AML-193 (cell line): ENCODE data around the gene KCNK2.
"Not testable (repeated sequence)": the region's sequence is repeated elsewhere in the genome, so short reads cannot be mapped to it uniquely, and the experiment has no call there.

Experiments used
- DNase-seq, 2 experiments: peaks; one replicate each; lab custom pipeline; 2025; lab: John Stamatoyannopoulos, UW

KCNK2 gene

DNA sequence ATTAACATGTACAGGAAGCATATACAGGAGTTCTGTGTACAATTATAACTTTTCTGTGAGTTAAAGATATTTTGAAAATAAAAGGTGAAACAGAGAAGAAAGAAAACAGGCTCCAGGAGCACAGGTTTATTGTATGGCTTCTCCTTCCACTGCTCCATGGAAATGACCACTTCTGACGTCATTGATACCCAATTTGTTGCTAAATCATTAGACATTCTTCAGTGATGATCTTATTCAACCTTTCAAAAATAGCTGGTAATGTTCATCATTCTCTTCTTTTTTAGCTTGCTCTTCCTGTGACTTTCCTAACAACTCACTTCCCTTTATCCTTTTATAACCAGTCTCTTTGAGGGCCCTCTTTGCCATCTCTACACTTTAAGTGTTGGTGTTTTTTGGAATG, 77.8 kb downstream of the KCNK2 start:
- DNase-seq = no peak

DNA sequence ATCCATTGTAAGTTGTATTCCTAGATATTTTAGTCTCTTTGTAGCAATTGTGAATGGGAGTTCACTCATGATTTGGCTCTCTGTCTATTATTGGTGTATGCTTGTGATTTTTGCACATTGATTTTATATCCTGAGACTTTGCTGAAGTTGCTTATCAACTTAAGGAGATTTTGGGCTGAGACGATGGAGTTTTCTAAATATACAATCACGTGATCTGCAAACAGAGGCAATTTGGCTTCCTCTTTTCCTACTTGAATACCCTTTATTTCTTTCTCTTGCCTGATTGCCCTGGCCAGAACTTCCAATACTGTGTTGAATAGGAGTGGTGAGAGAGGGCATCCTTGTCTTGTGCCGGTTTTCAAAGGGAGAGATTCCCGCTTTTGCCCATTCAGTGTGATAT, 80.6 kb downstream of the KCNK2 start:
- not testable (repeated sequence) for DNase-seq

DNA sequence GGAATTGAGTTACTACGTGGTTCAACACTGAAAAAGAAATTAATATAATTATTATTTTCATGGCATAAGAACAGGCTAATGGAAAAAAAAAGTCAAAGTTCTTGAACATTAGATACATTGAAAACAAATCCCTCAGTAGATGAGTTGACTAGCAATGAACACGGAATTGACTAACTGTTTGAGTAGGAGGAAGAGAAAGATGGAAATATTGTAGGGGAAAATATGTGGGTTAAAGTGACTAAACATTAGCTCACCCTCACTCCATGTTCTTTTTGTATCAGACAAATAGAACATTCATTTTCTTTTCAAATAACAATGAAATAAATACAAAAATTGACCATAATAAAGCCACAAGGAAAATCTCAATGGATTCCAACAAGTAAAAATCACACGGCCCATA, 84.3 kb downstream of the KCNK2 start:
- no peak for DNase-seq

DNA sequence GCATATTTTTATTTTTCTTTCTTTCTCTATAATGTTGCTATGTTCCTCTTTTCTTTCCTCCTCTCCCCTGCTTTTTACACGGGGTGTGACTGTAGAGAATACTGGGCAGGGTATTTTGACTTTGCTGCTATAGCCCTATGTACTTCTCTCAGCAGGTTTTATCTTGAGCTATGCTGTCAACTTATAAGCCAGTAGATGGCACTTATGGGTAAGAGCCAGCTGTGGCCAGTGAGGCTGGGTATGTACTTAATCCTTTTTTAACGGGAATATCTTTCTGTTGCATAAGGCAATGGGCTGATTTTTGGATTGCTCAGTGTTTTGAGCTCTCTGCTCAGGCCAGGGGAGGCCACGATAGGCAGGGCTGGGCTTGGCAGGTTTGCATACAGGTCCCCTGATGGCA, 99.0 kb downstream of the KCNK2 start:
- no peak for DNase-seq

DNA sequence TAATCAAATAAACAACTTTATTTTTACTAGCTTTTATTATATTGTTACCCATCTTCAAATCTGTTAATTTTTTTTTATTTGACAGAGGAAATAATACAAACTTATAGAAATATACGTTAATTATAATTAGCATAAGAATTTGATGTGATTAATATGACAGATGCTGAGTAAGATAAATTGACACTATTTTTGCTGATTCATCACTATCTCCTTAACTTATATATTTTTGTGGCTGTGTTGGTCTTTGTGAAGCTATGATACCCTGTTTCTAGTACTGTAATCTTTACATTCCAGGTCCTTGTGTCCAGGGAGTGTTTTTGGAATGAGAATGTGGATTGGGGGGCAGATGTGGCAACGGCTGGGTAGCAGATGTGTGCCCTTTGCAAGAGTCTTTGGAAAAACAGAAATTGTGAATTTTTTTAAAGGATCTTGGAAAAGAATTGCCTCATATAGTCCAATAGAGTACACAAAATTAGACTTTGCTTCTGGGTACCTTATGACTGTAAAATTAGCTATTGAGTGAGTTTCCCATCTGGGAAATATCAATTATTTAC, 102.6 kb downstream of the KCNK2 start:
- no peak for DNase-seq

DNA sequence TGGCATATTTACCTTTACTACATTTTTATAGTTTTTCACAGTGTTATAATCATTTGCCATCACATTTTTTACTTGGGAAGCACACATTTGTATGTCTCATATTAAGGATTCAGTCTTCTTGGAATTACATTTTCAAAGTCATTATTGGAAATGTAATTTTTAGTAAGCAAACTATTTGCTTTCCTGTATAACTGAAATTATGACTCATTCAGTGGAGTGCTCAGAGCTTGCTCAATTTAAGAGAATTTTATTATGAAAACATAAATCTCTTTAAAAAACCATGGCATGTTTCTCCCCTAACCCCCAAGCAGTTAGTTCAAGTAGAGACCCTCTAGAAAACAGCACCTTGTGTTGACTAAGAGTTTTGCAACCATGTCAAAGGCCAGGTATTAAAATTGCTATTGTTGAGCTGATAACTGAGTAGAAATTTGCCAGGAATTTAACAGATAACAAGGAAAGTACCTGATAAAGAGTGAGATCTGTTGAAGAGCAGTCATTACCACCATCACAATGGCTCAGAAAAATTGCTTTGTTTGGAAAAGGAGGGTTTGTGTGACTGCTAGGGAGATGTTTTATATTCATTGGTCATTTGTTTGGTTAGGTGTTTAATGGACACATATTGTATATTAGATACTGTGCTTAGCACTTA, 105.9 kb downstream of the KCNK2 start:
- no peak for DNase-seq

DNA sequence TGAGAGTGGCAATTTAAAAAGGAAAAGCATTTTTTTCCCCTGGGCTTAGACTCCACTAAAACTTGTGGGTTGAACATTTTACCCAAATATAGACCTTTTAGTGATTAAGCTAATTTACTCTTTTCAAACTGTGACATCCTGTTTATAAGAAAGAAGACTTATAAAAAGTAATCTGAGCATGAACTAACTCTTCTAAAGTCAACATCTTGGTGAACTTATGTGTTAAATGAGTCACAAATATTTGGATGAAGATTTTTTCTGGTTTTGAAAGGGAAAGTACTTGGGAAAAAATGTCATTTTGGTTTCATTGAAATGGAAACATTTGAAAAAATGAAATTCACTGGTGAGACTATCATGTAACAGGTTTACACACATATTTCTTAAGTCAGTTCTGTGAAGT, 109.8 kb downstream of the KCNK2 start:
- no peak for DNase-seq

DNA sequence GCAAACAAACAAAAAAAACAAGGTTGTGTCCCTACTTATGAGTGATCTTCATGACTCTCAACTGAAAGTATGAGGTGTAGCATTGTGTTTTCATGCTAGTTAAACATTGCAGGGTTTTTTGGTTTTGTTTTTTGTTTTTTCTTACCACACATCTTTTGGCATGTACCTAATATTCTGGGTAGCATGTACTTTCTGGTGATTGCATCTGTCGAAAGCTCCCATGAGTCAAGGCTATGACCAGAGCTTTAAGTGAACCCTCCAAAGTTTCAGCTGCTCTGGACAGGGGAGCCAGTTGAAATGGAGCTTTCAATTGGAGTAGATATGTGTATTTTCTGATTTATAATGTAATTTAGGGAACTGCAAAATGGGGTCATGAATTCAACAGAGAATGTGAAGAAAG, 115.5 kb downstream of the KCNK2 start:
- DNase-seq = no peak

DNA sequence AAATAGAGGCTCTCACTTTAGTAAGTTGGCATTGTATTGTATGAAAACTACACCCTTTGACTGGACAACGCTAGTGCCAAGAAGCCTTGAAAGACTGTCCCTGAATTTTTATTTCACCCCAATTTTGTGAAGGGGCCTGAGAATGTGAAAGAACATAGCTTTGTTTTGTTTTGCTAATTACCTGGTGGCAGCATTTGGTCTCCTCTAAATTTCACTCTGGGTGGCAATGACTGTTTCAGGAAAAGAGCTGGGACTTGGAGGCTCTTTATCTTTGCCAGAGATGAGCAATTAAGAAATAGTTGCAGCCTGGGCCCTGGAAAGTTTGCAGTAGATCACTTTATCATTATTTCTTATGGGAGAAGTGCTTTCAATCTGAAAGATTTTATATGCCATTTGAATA, 117.6 kb downstream of the KCNK2 start:
- DNase-seq = no peak

DNA sequence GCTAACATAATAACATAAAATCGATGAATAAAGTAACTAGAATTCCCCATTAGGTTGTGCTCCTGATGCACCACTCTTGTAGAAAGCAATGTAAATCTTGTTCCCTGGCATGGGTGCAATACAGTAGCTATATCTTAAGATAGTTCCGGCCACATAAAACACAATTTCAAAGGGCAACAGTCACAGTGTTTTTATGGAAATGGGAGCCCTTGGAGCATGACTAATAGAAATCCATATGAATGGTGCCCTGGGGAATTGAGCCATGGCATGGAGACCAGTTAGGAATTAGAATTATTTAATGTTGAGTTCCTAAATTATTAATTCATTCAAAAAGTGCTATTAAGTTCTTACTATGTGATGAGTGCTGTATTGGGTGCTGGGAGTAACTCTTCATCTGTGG, 118.7 kb downstream of the KCNK2 start:
- DNase-seq = no peak

DNA sequence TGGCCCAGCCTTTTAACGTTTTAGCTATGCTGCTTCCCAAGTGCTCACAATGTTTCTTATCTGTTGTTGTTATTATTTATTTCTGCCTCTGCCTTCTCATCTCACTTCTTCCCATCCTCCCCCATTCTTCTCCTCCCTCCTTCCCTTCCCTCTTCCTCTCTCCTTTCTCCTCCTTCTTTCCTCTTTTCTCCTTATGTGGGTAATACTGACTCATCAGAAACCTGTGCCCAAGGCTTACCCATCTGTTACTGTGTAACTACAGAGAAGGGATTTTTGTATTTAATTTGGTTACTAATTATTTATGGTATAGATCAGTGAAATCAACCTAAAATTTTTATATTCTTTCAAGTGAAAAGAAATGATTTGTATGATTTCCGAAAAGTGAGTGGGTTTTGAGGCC, 120.3 kb downstream of the KCNK2 start:
- no peak for DNase-seq

DNA sequence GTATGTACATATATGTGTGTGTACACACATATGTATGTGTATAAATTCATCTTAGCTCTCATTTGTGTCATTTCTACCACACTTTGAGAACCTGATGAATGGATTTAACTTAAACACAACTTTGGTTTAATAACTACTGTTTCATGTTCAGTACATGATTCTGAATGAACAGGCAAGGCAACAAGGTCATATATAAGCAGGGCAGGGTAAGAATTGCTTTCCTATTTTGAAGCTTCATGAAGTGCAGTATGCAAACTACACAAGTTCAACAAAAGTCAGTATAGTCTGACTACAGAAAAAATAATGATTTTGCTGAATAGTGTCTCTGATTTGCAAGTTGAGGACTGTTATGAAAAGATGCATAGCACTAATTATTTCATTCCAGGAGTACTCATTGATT, 127.6 kb downstream of the KCNK2 start:
- no peak for DNase-seq

DNA sequence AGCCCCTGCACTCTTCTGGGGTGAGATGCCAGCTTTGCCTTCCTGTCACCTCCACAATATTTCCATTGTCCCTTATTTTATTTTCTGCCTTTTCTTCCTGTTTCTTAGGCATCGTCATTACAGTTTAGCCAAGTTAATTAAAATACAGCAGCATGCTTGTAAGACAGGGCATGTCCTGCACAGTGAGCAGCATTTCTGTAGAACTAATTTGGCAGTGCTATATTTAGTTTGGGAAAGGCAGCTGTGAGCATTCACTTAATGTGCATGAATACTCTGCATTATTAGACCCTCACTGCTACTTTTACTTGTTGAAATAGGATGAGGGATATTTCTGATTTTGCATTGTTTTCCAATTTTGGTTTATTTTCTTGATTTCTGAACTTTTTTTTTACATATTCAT, 133.3 kb downstream of the KCNK2 start:
- DNase-seq = no peak

DNA sequence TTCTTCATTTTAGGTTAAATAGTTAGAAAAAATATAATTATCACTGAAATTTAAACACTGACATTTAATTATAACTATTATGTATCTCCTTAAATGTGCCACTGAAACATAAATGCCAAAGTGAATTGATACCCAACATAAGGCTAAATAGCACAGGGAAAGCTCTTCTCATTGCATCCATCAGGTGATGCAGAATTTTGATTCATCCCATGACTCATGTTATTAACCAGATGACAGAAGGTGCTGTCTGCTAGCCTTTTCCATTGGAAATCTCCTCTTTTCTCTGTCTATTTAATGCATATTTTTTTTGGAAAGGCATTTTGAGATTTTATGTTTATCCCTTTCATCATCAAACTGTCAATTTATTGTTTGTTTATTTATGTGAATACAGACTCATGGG, 136.8 kb downstream of the KCNK2 start:
- no peak for DNase-seq

DNA sequence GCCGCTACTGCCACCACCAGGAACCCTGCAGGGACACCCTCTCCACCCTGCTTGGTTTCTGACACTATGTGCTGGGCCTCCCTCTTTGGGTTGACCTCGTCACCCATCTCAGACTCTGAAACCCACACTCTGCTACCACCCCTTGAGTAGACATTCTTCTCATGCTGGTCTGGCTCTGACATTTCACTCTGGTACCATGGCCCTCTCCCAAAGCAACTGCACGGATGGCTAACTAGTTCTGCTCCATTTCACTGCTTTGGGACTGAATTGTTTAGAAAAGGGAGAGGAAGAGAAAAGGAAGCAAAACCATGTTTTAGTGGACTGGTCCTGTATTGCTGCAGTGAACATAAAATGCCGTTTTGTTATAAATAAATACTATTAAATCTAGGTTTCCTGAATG, 137.8 kb downstream of the KCNK2 start:
- DNase-seq = no peak

DNA sequence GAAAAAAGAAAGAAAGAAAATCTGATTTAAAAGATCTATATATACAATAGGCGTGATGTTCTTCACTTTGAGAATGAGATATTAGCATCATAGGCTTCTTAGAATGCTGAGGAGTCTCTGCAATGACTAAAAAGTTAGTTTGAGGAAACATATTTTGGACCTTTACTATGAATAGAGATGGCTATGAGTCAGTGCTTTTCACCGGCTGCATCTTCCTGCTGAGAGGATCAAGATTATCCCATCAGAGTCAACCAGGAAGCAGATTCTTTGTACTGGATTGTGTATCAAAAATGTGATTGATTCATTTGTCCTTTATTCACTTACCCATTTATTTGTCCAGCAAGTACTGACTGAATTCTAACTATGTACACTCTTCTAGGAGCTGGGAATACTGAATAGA, 144.2 kb downstream of the KCNK2 start:
- DNase-seq = no peak

DNA sequence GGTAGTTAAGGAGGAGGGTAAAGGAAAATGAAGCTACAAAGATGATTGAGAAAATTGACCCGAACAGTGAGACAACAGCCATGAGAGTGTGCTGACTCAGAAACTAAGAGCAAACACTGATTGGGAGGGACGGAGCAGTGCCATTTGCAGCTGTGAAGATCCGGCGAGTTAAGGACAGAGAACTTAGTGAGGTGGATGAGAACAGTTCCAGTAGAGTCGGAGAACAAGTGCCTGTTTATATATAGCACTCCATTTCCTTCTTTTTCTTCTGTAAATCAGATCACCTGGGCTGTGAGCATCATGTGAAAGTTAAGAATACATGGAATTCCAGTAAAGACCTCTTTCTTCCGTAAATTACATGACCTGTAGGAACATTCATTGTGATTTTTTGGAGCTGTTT, 145.7 kb downstream of the KCNK2 start:
- no peak for DNase-seq

DNA sequence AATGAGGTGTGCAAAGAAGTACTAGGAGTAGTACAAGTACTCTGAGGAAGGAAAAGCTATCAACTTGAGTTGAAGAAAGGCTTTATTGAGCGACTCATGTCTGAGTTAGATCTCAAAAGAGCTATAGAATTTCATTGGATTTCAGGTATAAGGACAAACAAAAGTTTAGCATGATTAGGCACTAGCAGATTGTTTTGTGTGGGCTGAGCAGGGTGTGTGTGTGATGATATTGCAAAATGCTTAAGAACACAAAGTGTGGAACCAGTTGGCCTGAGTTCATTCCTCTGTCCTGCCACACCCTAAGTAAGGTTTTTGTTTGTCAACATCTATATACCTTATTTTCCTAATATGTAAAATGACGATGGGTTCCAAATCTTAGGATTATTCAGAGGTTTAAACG, 158.9 kb downstream of the KCNK2 start:
- DNase-seq = no peak

DNA sequence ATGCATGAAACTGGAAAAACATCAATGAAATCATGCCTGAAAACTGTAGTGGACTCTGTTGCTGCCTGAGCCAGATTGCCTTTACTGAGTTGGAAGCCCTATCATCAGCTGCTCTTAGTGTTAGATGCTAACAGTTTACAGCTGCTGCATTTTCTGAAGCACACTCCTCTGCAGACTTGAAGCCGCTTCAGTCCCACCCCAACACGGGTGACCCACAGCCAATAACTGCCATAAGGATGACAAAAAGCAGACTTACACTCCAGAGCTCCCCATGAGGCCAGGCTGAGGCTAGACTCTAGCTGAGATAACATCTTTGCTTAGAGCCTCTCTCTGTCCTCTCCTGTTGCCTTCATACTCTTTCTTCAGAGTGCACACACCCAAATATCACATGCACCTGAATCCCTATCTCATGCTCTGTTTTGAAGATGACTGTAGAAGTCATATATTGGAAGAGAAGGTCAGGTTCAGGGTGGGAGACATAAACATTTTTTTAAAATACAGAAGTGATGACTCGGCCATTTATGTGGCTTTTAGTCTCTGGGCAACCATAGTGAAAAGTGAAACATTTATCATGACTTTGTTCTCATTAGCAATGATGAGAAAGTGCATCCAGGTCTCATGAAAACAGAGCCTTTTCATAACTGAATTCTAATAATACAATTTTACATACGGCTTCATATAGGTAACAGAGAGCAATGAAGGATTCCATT, 161.0 kb downstream of the KCNK2 start:
- no peak for DNase-seq

DNA sequence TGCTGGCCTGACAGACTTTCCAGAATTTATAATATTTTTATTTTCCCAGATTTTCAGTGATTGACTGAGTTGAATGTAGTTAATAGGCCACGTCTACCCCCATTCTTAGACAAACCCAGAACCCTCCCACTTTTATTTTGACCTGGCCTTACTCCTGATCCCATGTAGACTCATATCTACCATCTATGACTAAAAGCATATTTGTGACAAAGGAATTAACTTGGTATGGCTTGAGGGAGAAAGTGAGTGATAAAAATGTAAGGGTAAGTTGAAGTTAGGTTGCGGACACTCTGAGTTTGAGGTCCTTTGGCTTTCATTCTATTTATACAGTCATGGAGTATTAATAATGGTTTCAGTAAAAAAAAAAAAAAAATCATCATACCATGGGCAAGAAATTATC, 168.4 kb downstream of the KCNK2 start:
- DNase-seq = no peak

DNA sequence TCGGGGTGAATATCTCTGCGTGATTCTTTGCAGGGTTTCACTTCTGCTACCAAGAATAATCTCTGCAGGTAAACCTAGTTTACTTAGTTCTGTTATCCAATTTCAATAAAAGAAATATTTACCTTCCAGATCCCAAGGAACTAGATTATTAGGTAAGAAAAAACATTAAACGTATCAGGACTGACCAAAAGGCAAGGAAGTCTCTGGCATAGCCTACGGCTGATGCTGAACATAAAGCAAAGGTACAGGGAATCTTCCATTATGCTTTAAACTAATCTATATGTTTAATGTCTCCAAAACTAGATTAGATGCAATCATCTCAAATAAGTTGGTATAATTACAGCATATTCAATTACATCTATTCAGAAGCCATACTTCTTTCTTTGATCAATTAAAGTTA, 168.9 kb downstream of the KCNK2 start:
- no peak for DNase-seq

DNA sequence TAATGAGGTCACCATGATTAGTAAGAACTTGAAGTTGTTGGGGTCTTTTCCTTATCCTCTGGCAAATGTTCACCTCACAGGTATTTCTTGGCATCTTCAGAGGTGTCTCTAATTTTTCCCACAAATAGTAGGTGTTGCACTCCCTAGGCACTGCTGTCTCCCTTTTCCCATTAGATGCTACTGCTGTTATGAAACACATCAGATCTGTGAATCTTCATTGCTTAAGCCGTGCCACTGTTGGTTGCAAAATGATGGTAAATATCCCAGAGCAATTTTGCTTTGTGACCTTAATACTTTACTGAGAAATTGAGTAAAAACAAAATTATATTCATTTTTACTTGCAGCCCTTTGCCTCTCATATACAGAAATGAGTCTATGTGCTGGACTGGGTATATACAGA, 169.6 kb downstream of the KCNK2 start:
- no peak for DNase-seq

DNA sequence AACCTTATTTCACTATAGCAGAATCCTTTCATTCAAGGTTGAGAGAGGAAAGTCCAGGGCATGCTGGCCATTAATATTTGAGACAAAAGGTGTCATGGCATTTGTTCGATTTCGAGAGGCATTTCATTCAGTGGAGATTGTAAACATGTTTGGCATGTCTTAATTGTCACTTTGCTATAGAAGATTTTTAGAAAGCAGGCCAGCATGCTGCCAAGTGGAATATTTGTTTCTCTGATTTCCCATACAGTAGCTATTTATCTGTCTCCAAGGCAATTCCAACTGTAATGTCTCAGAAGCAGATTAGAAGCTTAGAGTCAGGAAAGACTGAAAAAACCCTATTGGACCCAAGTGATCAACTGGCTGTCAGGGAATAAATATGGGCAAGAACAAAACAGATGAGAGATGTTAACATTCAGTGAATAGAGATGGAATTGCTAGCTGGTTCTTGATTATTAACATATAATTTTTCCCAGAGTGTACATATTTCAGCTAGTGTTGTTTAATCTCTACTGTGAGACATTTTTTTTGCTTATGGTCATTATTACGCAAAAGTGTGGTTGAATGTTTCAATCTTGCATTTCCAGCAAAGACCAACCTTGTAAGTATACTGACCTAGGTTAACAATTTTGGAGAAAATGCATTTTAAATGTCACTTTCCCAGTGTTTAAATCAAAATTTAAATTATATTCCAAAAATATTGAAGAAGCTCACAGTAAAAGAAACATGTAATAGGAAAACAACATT, 174.6 kb downstream of the KCNK2 start:
- peak; percentile 41 to 58 for DNase-seq
